GM23338 (cell line): Measurements from ENCODE around the gene CDYL2.

Source experiments
- CREB1 ChIP-seq: fragments of 250-450 bp; sonication (Bioruptor Pico); IDR thresholded peaks from 2 replicates; pipeline ENCODE4 v1.5.0; 2020; ENCODE audit warnings: low read depth, mild to moderate bottlenecking, moderate library complexity
- CTCF ChIP-seq, 2 experiments: fragments of 200-600 bp in 1 of 2; sonication (generic) in 1 of 2; conservative IDR thresholded peaks; 2 replicates each; pipeline versions ENCODE4 v1.5.1 to v1.6.1; 2016 to 2017; ENCODE audit warnings: antibody characterized with exemption in 2 of 2, low read depth in 2 of 2, mild to moderate bottlenecking in 2 of 2, moderate library complexity in 1 of 2
- EZH2phosphoT487 ChIP-seq: fragments of 200-600 bp; sonication (generic); IDR thresholded peaks from one replicate; pipeline ENCODE4 v1.8.1; 2018; ENCODE audit warnings: antibody characterized with exemption; ENCODE audit not compliant: unreplicated experiment
- POLR2AphosphoS5 ChIP-seq: IDR thresholded peaks from 2 replicates; pipeline ENCODE4 v1.6.1; 2016; ENCODE audit warnings: antibody characterized with exemption, low read depth

GRCh38 chr16:80573700-80574120 is 230.7 kb downstream of the CDYL2 start:
- TF ChIP-seq CTCF (conservative IDR thresholded peaks at IDR 0.05; ENCODE audit: low read depth in 2 of 2) (no peak), POLR2AphosphoS5 (no peak), EZH2phosphoT487 (no peak), CREB1 (CRISPR knock-in tag) (no peak)
